Activated CD4-positive, alpha-beta T cell treated with anti-CD3 and anti-CD28 coated beads for 4 hours (primary cell): Measurements from ENCODE around the gene ST6GALNAC1.
"Not testable (repeated sequence)": the region's sequence is repeated elsewhere in the genome, so short reads cannot be mapped to it uniquely, and the experiment has no call there.

Experiments
- DNase-seq, 2 donors: peaks; one replicate each; pipeline ENCODE4 v3.0.0-alpha.2; 2020

ST6GALNAC1 gene

DNA sequence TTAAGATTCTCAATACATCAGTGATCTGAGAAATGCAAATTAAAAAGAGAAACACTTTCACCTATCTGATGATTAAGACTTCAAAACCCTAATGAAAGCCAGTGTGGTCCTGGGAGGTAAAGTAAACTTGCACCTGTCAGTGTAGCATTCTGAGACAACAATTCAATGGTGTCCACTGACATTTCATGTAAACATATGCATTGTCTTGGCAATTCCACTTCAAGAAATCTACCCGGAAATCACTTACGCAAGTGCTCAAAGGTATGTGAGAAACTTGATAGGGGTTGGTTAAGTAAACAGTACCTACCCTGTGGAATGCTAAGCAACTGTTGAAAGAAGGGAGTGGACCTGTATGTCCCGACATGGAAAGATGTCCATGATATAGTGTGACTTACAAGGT lies 2.1 kb downstream of the ST6GALNAC1 start:
- no peak for DNase-seq

DNA sequence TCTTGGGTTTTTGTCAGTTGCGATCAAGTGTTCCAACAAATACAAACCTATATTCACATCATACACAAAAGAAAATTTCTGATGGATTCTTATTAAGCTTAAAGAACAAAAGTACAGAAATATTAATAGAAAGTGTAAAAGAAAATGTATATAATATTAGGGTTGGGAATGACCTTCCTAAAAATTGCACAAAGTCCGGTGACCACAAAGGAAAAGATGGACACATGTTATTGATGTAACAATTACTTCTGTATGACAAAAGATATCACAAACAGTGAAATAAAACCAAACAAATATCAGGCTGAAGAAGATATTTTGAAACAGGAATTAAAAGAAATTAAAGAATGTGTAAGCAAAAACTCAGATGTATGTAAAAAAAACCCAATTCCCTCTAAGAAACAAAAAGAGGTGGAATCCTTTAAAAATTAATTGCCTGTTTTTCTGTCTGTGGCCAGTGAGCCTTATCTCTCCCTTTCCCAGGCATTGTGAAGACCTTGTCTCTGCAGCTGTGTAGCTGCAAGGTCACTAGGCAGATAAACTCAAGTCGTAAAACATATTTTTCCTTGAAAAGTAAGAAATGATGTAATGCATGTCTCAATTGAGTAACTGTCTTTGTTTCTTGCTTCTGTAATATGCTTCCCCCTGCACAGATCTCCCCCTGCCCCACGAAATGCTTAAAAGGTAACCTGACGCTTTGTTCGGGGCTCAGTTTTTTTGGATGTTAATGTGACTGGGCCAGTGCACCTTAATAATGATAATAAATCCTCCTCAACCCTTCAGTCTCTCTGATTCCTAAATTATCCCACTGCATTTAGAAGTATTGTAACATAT lies 2.8 kb downstream of the ST6GALNAC1 start:
- DNase-seq, result no peak

GRCh38 chr17:76638263-76638662 lies 5.3 kb downstream of the ST6GALNAC1 start:
- DNase-seq, result no peak

- DNase-seq, result not testable (repeated sequence)
Measured at GRCh38 chr17:76636486-76637206, 6.9 kb downstream of the ST6GALNAC1 start.

- no peak for DNase-seq
Measured at GRCh38 chr17:76635659-76636360, 7.7 kb downstream of the ST6GALNAC1 start.

DNA sequence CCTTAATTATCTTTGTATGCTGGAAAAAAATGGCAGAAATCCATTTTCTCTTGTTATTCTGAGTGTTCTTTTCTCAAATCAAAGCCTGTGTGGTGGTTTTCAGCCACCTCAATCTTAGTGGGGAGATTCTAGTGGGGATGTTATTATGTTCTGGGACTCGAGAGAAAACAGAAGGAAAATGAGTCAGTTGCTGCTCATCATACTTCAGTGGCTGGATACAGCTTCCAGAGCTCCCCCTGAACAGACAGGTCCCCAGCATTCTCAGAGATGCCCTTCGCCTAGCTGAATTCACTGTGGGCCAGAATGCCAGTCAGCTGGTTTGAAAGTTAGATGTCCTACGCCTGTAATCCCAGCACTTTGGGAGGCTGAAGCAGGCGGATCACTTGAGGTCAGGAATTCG lies 8.5 kb downstream of the ST6GALNAC1 start:
- no peak for DNase-seq

- DNase-seq, result no peak
Measured at GRCh38 chr17:76633628-76634328, 9.8 kb downstream of the ST6GALNAC1 start.

GRCh38 chr17:76631821-76632565 lies 11.6 kb downstream of the ST6GALNAC1 start:
- DNase-seq, result no peak

DNA sequence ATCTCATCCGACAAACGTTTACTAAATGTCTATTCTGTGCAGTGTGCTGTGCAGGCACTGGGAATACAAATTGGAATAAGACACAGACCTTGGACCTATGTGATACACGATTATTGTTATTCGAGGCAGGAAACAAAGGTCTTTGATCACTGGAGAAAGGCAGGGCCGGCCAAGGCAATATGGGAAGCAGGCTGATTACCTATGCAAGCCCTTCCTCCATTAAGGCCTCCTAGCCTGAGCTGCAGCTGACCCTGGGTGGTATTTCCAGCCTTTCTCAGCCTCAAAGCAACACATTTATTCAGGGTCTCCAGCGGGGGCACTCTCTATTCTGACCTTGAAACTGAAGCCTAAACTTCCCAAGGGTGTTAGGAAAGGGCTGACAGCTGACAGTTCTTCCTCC lies 13.4 kb downstream of the ST6GALNAC1 start:
- no peak for DNase-seq

GRCh38 chr17:76627510-76627909 lies 16.0 kb downstream of the ST6GALNAC1 start:
- no peak for DNase-seq

DNA sequence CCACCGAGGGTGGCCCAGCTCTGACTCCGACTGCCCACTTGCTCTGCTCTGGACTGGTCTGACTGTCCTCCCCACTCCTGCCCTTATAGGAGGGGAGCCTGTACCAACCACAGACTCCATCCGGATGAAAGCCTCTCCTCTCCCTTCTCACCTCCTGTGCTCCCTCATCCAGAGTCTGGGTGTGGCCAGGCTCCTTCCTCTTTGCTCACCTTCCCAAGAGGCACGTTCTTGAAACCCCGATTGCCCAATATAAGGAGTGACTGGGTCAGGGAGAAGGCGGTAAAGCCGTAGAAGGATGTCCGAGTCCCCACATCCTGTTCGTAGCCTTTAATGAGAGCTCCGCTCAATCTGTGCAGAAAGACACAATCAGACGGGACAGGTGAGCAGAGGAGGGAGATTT lies 17.1 kb downstream of the ST6GALNAC1 start:
- no peak for DNase-seq

- no peak for DNase-seq
Measured at GRCh38 chr17:76625496-76625895, 18.1 kb downstream of the ST6GALNAC1 start.

DNA sequence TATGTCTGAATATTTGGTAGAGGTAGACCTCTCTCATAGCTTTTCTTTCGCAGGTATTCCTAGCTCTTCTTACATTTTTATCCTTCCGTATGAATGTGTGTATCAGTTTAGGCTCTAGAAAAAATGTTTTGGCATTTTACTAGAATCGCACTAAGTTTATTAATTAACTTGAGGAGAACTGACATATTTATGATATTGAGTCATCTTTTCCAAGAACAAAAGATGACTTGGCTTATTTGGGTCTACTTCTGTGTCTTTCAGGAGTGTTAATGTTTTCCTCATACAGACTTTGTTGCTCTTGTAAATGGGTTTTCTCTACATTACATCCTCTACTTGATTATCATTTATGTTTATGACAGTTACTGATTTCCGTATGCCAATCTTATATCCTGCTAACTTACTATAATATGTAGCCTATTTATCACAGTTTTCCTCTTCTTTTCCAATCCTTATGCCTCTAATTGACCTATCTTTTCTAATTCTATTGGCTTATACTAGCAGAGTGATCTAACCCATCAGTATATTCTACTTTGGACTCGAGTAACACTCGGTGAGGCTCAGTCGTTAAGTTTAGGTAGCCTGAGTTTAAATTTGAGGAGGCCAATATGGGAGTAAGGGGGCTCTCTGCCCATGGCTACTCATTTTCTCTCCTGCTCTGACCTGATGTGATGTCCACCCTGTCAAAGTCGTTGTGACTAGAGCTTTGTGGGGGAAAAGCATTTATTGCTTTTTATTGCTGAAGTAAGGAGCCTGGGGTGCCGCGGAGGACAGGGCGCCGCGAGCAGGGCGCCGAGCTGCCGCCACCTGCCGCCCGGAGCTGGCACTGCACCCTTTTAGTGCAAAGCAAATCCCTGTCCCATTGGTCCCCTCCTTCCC lies 20.0 kb downstream of the ST6GALNAC1 start:
- peak; percentile 70 to 76 for DNase-seq

DNA sequence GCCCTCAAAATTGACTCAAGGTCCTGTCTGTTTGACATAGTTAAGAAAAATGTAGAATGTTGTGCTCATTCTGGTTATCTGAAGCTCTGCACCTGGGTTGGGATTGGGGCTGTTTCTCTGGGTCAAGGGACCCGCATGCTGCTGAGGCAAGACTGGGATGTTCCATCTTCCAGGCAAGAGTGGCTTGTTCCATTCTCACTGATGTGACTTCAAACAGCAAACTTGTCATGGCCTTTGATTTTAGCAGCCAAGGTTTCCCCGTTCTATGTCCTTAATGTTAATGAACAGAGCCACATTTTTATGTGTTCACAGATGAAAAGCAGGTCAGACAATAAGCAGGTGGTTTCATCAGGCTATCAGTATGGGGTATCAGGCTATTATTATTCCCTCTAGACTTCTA lies 25.7 kb downstream of the ST6GALNAC1 start:
- DNase-seq, result no peak

DNA sequence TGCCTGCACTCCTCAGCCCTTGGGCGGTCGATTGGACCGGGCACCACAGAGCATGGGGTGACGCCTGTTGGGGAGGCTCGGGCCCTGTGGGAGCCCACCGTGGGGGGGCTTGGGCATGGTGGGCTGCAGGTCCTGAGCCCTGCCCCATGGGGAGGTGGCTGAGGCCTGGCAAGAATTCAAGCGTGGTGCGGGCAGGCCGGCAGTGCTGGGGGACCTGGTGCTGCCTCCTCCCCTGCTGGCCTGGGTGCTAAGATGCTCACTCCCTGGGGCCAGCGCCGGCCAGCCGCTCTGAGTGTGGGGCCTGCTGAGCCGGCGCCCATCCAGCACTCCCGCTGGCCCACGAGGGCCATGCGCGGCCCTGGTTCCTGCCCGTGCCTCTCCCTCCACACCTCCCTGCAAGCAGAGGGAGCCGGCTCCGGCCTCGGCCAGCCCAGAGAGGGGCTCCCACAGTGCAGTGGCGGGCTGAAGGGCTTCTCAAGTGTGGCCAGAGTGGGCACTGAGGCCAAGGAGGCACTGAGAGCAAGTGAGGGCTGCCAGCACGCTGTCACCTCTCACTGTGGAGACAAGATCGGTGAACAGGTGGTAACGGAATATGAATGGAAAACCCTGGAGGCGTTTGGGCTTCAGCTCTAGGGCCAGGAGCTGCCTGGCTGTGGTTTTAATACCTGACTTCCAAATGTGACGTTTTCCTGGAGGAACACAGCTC lies 28.5 kb downstream of the ST6GALNAC1 start:
- no peak for DNase-seq

- DNase-seq, result not testable (repeated sequence)
Measured at GRCh38 chr17:76614064-76614759, 29.3 kb downstream of the ST6GALNAC1 start.

DNA sequence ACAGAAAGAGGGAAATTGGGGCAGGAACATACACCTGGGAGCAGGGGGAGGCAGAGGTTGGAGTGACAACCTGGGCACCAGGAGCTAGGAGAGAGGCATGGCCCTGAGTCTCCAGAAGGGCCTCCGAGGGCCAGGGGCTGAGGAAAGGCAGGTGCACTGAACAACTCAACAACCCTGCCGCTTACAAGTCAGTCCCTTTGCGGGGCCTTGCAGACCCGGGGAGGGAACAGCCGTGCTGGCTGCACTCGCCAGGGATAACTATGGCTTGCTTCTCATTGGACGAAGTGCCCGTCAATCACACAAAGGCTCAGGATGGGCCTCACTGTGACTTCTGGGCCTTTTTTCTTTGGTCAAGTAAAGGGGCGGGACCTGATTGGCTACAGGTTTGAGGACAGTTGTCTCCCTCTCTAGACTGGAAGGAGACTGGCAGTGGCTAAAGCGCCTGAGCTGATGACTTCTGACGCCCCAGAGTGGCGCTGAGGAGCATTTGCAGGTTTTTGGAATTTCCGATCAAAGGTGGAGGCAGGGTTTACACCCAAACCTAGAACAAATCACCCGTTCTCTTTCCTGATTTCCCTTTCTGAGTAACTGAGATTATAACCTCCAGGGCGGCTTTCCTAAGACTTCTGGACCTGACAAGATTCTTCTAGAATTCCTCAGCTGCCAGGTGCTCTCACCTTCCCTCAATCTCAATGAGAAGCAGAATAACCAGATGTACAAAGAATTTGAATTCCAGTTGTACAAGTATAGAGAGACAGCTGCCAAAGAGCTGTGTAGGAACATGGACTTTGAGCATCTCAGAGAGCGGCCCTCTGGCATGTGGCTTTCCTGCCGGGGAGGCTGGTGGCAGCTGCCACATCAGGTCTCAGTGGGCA lies 30.3 kb downstream of the ST6GALNAC1 start:
- no peak for DNase-seq

DNA sequence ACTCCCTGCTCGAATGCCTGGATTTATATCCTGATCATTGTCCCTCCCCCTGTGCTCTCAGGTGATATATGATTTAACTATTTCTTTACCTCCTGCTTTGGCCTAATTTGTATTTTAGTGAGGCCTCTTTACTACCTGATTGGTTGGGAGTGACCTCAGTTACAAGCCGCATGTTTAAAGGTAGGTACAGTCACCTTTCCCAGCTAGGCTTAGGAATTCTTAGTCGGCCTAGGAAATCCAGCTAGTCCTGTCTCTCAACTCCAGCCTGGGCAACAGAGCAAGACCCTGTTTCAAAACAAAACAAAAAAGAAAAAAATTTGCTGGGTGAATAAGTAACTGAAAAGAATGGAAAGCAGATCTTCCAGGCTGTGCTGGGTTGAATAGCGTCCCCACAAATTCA lies 31.1 kb downstream of the ST6GALNAC1 start:
- DNase-seq, result no peak

DNA sequence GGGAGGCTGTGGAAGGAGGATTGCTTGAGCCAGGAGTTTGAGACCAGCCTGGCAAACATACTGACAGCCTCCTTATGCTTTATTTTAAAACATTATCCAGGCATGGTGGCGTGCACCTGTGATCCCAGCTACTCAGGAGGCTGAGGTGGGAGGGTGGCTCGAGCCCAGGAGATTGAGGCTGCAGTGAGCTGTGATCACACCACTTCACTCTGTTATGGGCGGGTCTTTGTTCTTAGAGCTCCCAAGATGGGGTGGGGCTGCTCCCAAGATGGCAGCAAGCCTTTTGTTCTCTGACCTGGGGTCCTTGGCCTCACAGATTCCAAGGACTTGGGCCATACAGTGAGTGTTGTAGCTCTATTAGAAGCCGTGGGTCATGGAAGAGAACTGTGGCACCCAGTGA lies 31.8 kb downstream of the ST6GALNAC1 start:
- DNase-seq, result no peak
